GM11168 (cell line): ENCODE data around the gene ECI2.
"Not testable (repeated sequence)": the region's sequence is repeated elsewhere in the genome, so short reads cannot be mapped to it uniquely, and the experiment has no call there.

Source experiments
- in situ Hi-C: fragments of 300-500 bp; cut with MboI; formaldehyde crosslinking; loops from one replicate; pipeline ENCODE4 v1.12.0; 2022; ENCODE audit warnings: low sequenced_read_pairs; ENCODE audit not compliant: unreplicated experiment

The ECI2 gene

DNA sequence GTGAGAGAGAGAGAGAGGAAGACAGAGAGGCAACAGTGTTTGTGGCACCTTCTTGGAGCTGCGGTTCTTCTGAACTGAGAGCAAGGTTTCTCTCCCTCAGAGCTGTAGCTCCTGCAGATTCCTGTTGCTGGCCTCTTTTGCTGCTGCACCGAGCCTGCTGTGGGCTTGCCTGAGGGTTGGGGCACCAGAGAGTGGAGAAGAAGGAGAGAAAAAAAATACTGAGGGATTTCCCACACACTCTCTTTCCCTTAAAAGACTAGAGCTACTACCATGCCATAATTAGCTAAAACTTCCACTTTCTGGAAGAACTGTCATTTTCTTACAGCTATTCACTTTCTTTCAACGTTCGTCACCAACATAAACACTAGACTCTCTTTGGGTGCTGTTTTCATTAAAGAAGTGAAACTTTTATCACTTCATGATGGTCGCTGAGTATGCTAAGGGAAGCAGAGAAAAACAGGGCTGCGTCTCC, 18.2 kb upstream of the ECI2 start:
- in situ Hi-C loops: loop anchor here (25.0 kb wide), 1 partner anchor 866 kb away; no protein-coding TSS in a partner anchor

- in situ Hi-C loops: loop anchor here (25.0 kb wide), 1 partner anchor 408 kb away; no protein-coding TSS in a partner anchor
Measured at GRCh38 chr6:4145083-4145482, 9.7 kb upstream of the ECI2 start.

DNA sequence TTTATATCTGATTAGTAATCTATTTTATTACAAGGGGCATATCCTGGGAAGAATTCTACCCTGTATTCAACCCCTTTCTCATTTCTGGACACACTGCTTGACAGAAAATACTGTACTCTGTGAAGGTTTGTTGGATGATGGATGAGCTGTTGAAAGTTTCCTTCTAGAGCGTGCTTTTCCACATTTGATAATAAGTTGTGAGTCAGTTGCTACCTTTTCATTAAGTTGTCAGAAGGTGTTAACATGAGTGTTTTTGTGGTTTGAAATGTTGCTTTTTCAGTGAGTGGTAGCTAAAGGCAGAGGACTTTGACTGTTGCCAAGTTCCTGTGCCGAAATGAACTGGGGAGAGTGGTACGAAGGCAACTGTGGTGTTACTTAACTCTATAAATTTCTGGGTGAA, 3.9 kb upstream of the ECI2 start:
- in situ Hi-C loops: loop anchor here (25.0 kb wide), 1 partner anchor 402 kb away; no protein-coding TSS in a partner anchor

DNA sequence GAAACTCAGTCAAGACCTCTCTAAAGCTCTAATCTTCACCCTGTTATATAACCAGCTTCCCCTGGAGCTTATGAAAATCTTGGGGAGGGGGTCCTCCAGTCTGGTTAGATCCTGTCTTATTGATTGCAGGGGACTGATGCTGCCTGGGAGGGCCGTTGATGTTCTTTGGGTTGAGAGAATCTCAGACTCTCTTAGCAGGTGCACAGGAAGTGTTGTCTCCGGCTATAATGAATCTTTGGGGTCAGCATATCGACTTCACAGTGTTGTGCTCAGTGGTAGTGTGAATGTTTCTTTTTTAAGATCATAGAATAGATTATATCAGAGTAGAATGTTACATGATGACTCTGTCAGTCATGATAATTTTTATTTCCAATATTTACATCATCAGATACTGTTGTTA, 2.8 kb upstream of the ECI2 start:
- in situ Hi-C loops: loop anchor here (25.0 kb wide), 1 partner anchor 401 kb away; no protein-coding TSS in a partner anchor

- in situ Hi-C loops: loop anchor here (25.0 kb wide), 1 partner anchor 399 kb away; no protein-coding TSS in a partner anchor
Measured at GRCh38 chr6:4136354-4136831, 1.0 kb upstream of the ECI2 start.

- in situ Hi-C loops: loop anchor here (25.0 kb wide), 1 partner anchor 399 kb away; no protein-coding TSS in a partner anchor
Measured at GRCh38 chr6:4135665-4136353, 434 bp upstream of the ECI2 start.

DNA sequence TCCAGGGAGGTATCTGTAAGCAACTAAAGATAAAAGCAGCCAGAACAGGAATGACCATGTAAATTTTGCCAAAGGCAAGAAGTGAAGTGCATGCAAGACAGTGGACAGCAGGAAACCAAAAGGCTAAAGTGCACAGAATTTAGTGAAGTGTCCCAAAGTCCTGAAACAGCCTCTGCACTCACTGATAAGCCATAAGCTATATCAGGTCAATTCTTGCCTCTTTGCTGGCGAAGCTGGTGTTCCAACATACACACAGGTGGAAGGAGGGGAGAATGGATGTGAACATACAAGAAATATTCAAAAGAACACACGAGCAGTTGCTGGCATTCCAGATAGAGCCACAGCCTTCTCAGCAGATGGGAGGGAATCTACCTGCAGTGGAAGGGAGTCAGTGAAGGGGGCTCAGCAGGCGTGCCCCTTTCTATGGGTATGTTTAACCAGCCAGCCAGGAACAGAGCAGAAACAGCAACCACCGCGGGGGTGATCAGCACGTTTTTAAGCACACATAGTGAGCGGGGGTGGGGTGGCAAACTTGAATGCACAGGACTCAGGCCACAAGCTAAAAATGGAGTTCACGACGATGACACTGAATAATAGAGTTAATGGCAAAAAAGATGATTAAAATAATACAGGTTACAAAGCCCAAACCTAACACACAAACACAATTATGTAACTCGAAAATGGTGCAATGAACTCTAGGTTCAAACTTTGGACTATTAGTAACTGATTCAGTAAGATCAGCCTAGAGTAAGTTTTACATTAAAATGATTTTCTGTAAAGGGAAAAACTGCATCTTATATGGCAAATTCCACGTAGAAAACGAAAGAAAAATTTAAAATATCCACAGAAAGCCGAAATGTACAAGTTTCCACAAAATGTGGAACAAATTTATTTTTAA, 1.2 kb downstream of the ECI2 start:
- in situ Hi-C loops: loop anchor here (25.0 kb wide), 1 partner anchor 397 kb away; no protein-coding TSS in a partner anchor

DNA sequence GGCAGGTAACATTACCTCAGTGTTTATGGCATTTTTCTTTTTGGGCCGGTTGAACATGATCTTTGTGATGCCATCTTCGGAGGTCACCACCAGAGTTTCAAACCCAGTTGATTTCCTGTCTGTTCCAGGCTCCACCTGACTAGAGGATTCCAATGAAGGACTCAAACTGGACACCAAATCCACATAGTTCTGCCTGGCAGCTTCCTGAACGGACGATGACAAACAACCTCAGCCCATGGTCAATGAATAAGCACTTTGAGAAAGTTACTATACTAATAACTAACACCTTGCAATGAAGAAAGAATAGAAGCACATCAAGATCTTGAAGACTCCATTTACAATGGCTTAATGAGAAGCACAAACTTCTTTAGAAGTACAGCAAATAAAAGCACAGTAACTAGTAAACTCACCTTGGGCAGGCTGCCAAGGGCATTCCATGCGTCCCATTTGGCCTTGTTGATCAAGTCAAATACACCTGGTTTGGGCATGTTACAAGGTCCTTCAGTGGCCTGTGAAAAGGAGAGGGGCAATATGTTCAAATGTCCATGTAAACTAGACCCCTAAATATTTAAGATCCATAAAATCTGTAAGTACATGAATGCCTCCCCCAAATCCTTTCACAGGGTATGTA, 4.9 kb downstream of the ECI2 start:
- in situ Hi-C loops: loop anchor here (25.0 kb wide), 1 partner anchor 393 kb away; no protein-coding TSS in a partner anchor

DNA sequence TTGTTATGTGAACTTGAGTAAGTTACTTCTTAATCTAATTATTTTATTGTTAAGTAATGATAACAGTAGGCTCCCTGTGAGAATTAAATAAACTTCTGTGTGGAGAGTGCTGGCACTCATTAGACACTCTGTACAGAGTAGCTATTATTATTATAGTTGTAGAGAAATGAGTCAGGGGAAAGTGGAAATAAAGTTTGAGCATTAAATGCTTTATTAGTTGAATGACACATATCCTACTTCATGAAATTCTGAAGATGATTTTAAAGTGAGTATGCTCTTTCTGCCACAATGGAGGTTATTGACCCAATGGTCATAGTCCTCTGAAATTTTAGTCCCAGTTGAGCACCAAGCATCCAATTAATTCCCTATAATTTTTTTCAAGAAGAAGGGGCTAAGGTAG, 5.9 kb downstream of the ECI2 start:
- in situ Hi-C loops: loop anchor here (25.0 kb wide), 1 partner anchor 392 kb away; no protein-coding TSS in a partner anchor

- in situ Hi-C loops: loop anchor here (25.0 kb wide), 1 partner anchor 391 kb away; no protein-coding TSS in a partner anchor
Measured at GRCh38 chr6:4128748-4129147, 6.6 kb downstream of the ECI2 start.

- in situ Hi-C loops: loop anchor here (25.0 kb wide), 1 partner anchor 391 kb away; no protein-coding TSS in a partner anchor
Measured at GRCh38 chr6:4128072-4128471, 7.3 kb downstream of the ECI2 start.

DNA sequence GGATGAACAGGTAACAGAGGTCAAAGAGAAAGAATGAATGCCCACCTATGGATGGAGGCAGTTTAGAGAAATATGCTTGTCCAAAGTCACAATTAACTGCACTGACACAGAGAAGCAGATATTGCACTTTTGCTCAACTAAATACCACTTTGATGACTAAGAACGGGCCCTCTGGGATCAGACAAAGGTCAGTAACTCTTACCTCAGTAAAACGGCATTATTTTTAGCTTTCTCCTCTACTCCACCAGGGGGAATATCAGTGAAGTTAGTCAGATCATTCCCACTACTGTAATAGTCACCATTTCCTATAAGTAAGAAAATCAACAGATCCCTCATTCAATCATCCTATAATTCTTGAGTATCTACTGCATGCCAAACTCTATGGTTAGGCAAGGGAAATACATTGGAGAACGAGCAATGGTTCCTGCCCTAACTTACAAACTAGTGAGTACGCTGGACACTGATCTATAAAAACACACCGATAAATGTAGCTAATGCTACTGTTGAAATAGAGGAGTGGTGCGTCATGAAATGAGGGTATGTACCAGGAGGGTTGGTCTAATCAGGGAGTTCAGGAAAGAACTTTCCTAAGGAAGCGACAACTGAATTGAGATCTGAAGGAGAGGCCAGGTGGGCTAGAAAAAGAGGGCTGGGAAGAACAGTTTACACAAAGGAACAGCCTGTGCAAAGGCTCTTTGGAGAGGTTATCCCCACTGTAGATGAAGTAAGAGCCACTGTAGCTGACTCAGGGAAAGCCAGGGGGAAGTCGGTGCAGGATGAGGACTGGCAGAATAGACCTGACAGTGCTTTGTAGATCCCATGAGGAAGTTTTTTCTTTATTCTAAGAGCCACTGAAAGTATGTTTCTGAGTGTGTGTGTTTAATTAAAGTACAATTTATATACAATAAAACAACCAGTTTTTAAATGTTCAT, 9.2 kb downstream of the ECI2 start:
- in situ Hi-C loops: loop anchor here (25.0 kb wide), 1 partner anchor 389 kb away; no protein-coding TSS in a partner anchor

DNA sequence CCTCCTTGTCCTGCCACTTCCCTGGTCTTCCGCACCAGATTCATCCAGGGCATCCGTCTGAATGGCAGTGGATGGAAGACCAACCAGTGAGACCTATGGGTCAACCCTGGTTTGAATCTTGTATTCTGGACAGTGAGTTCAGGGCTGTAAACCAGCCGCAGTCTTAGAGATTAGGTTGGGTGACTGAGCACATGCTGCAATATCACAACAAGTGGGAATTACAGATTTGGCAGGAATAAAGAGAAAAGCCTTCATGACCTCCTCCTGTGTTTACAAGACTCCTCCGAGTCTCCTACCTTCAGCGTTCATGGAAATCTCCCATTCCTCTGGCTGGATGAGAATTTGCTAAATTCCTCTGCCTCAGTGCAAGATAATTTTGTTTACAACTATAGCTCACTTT, 9.9 kb downstream of the ECI2 start:
- in situ Hi-C loops: loop anchor here (25.0 kb wide), 1 partner anchor 388 kb away; no protein-coding TSS in a partner anchor

GRCh38 chr6:4124351-4124750, 11.0 kb downstream of the ECI2 start:
- in situ Hi-C loops: no loop called here

- in situ Hi-C loops: no loop called here
Measured at GRCh38 chr6:4115741-4116140, 19.6 kb downstream of the ECI2 start.

DNA sequence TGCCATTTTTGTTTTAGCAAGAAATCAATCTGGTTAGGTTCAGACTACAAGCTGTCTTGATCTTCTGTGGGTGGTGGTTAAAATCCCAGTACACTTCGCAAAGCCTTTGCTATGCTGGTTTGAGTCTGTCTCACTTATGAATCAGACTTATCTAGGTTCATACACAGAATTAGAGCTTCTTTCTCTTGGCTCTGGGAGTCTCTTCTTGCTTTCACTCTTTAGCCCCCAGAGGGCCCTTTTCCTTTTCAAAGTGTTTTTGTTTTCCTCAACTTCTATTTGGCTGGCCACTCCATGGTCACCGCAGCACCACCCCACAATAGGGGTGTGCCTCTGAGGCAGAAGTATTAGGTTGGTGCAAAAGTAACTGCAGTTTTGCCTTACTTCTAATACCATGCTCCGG, 21.3 kb downstream of the ECI2 start:
- in situ Hi-C loops: no loop called here

DNA sequence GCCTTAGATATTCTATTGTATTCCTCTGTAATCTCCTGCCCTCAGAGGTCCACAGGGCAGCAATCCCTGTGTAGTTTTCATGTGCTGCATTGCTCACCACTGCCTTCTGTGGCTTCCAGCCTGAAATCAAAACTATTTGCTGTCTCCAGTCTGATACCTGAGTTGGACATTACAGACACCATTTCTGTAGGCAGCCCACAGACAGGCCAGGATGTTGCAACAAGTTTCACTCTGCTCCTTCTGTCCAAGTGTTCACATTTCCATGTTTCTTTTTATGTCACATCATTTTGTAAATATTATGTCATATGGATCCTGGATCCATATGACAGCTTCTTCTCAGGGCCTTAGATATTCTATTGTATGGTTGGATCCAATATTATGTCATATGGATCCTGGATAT, 21.7 kb downstream of the ECI2 start:
- in situ Hi-C loops: no loop called here

DNA sequence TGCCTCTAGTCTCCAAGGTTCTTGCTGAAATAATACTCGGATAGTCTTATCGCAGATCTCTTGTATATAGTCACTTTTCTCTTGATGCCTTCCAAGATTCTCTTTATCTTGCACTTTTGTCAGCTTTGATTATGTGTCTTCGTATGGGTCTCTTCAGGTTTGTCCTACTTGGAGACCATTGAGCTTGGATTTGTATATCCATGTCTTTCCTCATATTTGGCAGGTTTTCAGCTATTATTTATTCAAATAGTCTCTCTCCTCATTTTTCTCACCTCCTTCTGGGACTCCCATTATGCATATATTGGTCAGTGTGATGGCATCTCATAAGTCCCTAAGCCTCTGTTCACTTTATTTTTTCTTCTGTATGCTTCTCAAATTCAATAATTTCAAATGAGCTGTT, 23.0 kb downstream of the ECI2 start:
- in situ Hi-C loops: no loop called here

GRCh38 chr6:4109363-4109815, 26.0 kb downstream of the ECI2 start:
- in situ Hi-C loops: not testable (repeated sequence)
